A549 (cell line): ENCODE measurements around the gene ADCY3.

ENCODE experiments used
- CEBPB ChIP-seq, 2 experiments: fragments of >200 bp in 1 of 2; sonication (Bioruptor Twin) in 1 of 2; formaldehyde crosslinking in 1 of 2; IDR thresholded peaks; 2 replicates each; pipeline ENCODE4 v1.6.1; 2012 to 2016
- RCOR1 ChIP-seq: fragments of 150-350 bp; IDR thresholded peaks from 2 replicates; pipeline ENCODE4 v1.6.1; 2014; ENCODE audit warnings: antibody characterized with exemption, low read length, low read depth
- SMC3 ChIP-seq: fragments of >200 bp; sonication (Bioruptor Twin); formaldehyde crosslinking; IDR thresholded peaks from 3 replicates; pipeline ENCODE4 v1.6.1; 2018; ENCODE audit warnings: inconsistent platforms
- TF ChIP-seq, protein P1 (sequence below): IDR thresholded peaks from 2 replicates; pipeline ENCODE4 v1.6.1; 2012

GRCh38 chr2:24919506-24920097 is 435 bp downstream of the ADCY3 start:
- TF ChIP-seq SMC3 (no peak), CEBPB (IDR thresholded peaks at IDR 0.05) (no peak), RCOR1 (no peak)
- TF ChIP-seq, protein P1, sequence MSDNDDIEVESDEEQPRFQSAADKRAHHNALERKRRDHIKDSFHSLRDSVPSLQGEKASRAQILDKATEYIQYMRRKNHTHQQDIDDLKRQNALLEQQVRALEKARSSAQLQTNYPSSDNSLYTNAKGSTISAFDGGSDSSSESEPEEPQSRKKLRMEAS: peak; percentile 30; the same call in 1 of the 2 replicates
